HG03378 (cell line): ENCODE results near the gene ITGA2.
"Not testable (repeated sequence)": the region's sequence is repeated elsewhere in the genome, so short reads cannot be mapped to it uniquely, and the experiment has no call there.

Experiments used
- ATAC-seq: cut with Tn5 transposase; IDR thresholded peaks from one replicate; pipeline ENCODE4 v1.9.1; 2021; ENCODE audit warnings: mild to moderate bottlenecking, moderate library complexity; ENCODE audit not compliant: unreplicated experiment

The ITGA2 gene

GRCh38 chr5:52989025-52989780 lies at the start of gene ITGA2:
Gene ITGA2 (plus strand): TSS chr5:52989352. CDS start chr5:52989469, 117 bp downstream.
- no peak for ATAC-seq

- peak; percentile 63 for ATAC-seq
Observed at GRCh38 chr5:52943285-52943684, 45.9 kb upstream of the ITGA2 start.

GRCh38 chr5:52943808-52944207 lies 45.3 kb upstream of the ITGA2 start:
- no peak for ATAC-seq

GRCh38 chr5:52945040-52945439 lies 44.1 kb upstream of the ITGA2 start:
- no peak for ATAC-seq

GRCh38 chr5:52947208-52947607 lies 41.9 kb upstream of the ITGA2 start:
- no peak for ATAC-seq

GRCh38 chr5:52947851-52948250 lies 41.3 kb upstream of the ITGA2 start:
- ATAC-seq = no peak

GRCh38 chr5:52948418-52949076 lies 40.6 kb upstream of the ITGA2 start:
- ATAC-seq = peak; percentile 100

- ATAC-seq = no peak
Observed at GRCh38 chr5:52950686-52951085, 38.5 kb upstream of the ITGA2 start.

- no peak for ATAC-seq
Observed at GRCh38 chr5:52952483-52952882, 36.7 kb upstream of the ITGA2 start.

GRCh38 chr5:52956014-52956413 lies 33.1 kb upstream of the ITGA2 start:
- no peak for ATAC-seq

GRCh38 chr5:52956915-52957747 lies 32.0 kb upstream of the ITGA2 start:
- ATAC-seq = peak; percentile 74

GRCh38 chr5:52961274-52961681 lies 27.9 kb upstream of the ITGA2 start:
- ATAC-seq = no peak

- ATAC-seq = no peak
Observed at GRCh38 chr5:52963636-52964035, 25.5 kb upstream of the ITGA2 start.

- ATAC-seq = no peak
Observed at GRCh38 chr5:52964138-52964537, 25.0 kb upstream of the ITGA2 start.

- ATAC-seq = not testable (repeated sequence)
Observed at GRCh38 chr5:52976157-52976556, 13.0 kb upstream of the ITGA2 start.

- ATAC-seq = no peak
Observed at GRCh38 chr5:52977264-52977897, 11.8 kb upstream of the ITGA2 start.

- ATAC-seq = no peak
Observed at GRCh38 chr5:52981507-52981906, 7.6 kb upstream of the ITGA2 start.

- ATAC-seq = no peak
Observed at GRCh38 chr5:52983731-52984636, 5.2 kb upstream of the ITGA2 start.

GRCh38 chr5:52985306-52985705 lies 3.8 kb upstream of the ITGA2 start:
- no peak for ATAC-seq

GRCh38 chr5:52987711-52988331 lies 1.3 kb upstream of the ITGA2 start:
- ATAC-seq = no peak
